SU-DHL-6 (cell line): ENCODE results near the gene PMF1.

Experiments
- EZH2phosphoT487 ChIP-seq: fragments of 200-600 bp; sonication (generic), shearing (Covaris generic); conservative IDR thresholded peaks from 2 replicates; pipeline ENCODE4 v1.6.1; 2018; ENCODE audit warnings: mild to moderate bottlenecking, antibody characterized with exemption, low read length, moderate library complexity, mixed read lengths
- TF ChIP-seq, protein P1 (sequence below): fragments of 200-600 bp; sonication (generic); IDR thresholded peaks from one replicate; pipeline ENCODE4 v1.5.1; 2017; ENCODE audit warnings: antibody characterized with exemption, mild to moderate bottlenecking, low read length, moderate library complexity; ENCODE audit not compliant: insufficient read depth, poor library complexity, severe bottlenecking

DNA sequence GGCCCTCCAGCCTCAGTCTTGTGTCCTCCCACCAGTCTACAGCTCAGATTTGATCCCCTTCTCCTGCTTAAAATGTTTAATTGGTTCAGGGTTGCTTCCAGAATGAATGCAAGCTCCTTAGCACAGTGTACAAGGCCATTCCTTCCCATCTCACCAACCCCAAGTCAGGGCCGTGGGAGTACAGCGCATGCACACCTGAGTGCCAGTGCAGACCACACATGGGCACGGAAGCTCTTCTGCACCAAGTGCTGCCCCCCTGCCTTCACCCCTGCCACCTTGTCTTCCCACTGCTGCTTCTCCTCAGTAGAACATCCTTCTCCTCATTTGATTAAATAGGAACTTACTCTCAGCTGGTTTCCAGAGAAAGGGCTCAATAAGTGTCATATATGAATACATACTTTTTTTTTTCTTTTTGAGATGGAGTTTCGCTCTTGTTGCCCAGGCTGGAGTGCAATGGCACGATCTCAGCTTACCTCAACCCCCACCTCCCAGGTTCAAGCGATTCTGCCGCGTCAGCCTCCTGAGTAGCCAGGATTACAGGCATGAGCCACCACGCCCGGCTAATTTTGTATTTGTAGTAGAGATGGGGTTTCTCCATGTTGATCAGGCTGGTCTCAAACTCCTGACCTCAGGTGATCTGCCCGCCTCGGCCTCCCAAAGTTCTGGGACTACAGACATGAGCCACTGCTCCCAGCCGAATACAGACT, 9.3 kb downstream of the PMF1 start:
- TF ChIP-seq, protein P1, sequence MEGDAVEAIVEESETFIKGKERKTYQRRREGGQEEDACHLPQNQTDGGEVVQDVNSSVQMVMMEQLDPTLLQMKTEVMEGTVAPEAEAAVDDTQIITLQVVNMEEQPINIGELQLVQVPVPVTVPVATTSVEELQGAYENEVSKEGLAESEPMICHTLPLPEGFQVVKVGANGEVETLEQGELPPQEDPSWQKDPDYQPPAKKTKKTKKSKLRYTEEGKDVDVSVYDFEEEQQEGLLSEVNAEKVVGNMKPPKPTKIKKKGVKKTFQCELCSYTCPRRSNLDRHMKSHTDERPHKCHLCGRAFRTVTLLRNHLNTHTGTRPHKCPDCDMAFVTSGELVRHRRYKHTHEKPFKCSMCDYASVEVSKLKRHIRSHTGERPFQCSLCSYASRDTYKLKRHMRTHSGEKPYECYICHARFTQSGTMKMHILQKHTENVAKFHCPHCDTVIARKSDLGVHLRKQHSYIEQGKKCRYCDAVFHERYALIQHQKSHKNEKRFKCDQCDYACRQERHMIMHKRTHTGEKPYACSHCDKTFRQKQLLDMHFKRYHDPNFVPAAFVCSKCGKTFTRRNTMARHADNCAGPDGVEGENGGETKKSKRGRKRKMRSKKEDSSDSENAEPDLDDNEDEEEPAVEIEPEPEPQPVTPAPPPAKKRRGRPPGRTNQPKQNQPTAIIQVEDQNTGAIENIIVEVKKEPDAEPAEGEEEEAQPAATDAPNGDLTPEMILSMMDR = no peak
- no peak for TF ChIP-seq EZH2phosphoT487
